Right lobe of liver (tissue), 6 donors: Measurements from ENCODE around the gene MYOZ3. TPM values are rescaled to one million over a fixed set of nuclear protein-coding genes. Genes with fewer than 3 reads are reported as not detected.
A peak's percentile ranks its signal among the peaks of the same experiment; 100 is the strongest.

Experiments used
- ATAC-seq, 4 donors: fragments of 200-7000 bp; cut with Tn5 transposase; one replicate each; pipeline ENCODE4 v1.9.1; 2020; ENCODE audit warnings: mild to moderate bottlenecking in 4 of 4, moderate library complexity in 4 of 4
- DNase-seq, 3 donors: peaks; one replicate each; pipeline ENCODE4 v3.0.0-alpha.2; 2020
- H3K27ac ChIP-seq, 3 donors: fragments of 200-600 bp; one replicate each; pipeline ENCODE4 v1.8.0; 2022
- H3K27me3 ChIP-seq, 2 donors: fragments of 200-600 bp; one replicate each; pipeline ENCODE4 v1.8.0; 2022
- H3K36me3 ChIP-seq, 4 donors: fragments of 200-600 bp; sonication (generic) in 1 of 4; one replicate each; pipeline versions ENCODE4 v1.5.1 to v1.8.0; 2017 to 2022; ENCODE audit warnings: control low read depth in 1 of 4
- H3K4me1 ChIP-seq, 4 donors: fragments of 200-600 bp; sonication (generic) in 1 of 4; one replicate each; pipeline versions ENCODE4 v1.5.1 to v1.8.0; 2017 to 2022; ENCODE audit warnings: control low read depth in 1 of 4
- H3K4me3 ChIP-seq, 3 donors: fragments of 200-600 bp; one replicate each; pipeline ENCODE4 v1.8.0; 2022
- H3K9me3 ChIP-seq, 4 donors: fragments of 200-600 bp; sonication (generic) in 1 of 4; one replicate each; pipeline versions ENCODE4 v1.5.1 to v1.8.0; 2017 to 2022; ENCODE audit warnings: control low read depth in 1 of 4
- POLR2A ChIP-seq: fragments of 450-650 bp; IDR thresholded peaks from one replicate; pipeline ENCODE4 v1.6.1; 2017; ENCODE audit warnings: antibody characterized with exemption, mild to moderate bottlenecking
- WGBS: methylation state at CpG from one replicate; pipeline ENCODE4 v1.1.6; 2018; ENCODE audit warnings: low coverage, low lambda C conversion rate; ENCODE audit not compliant: insufficient coverage; ENCODE audit errors: missing lambda C conversion rate; 5-methylcytosine and 5-hydroxymethylcytosine counted together
- intact Hi-C, 2 donors: fragments of 100-400 bp; cut with DNase I; formaldehyde crosslinking; loops; one replicate each; pipeline versions ENCODE4 v1.11.2 to v1.14.1; 2022
- total RNA-seq, 6 experiments: library from RNA; depleted of rRNA in 2 of 6; stranded (reverse); fragments of >200 nt in 2 of 6; fragmentation: NEBNext Ultra II Directional in 3 of 6; extraction: Animal tissue kit (Norgen Biotek cat#: 25700) in 3 of 6; gene quantifications; one replicate each; pipeline versions ENCODE4 v1.1.0 to v1.2.4, GENCODE V29; 2016 to 2023
- TF ChIP-seq, protein P1 (sequence below), 4 donors: fragments of 200-600 bp in 3 of 4; fragments of 450-650 bp in 1 of 4; IDR thresholded peaks; one replicate each; pipeline versions ENCODE4 v1.5.1 to v1.8.0; 2016 to 2022; ENCODE audit warnings: antibody characterized with exemption in 4 of 4, mild to moderate bottlenecking in 2 of 4
- donor health status: DM: no; HTN: yes; CAD: no.
- donor health status: DM: no; HTN: no; CAD: no.
- donor health status: DM: no; HTN: no; CAD: no.
- donor health status: DM: no; HTN: yes; CAD: no.
- donor health status: DM: no; HTN: yes; CAD: no.

MYOZ3 gene
- total RNA-seq, 6 experiments from 2014 or later: 0.09 to 0.25 (median 0.12) TPM; not detected in 3

DNA sequence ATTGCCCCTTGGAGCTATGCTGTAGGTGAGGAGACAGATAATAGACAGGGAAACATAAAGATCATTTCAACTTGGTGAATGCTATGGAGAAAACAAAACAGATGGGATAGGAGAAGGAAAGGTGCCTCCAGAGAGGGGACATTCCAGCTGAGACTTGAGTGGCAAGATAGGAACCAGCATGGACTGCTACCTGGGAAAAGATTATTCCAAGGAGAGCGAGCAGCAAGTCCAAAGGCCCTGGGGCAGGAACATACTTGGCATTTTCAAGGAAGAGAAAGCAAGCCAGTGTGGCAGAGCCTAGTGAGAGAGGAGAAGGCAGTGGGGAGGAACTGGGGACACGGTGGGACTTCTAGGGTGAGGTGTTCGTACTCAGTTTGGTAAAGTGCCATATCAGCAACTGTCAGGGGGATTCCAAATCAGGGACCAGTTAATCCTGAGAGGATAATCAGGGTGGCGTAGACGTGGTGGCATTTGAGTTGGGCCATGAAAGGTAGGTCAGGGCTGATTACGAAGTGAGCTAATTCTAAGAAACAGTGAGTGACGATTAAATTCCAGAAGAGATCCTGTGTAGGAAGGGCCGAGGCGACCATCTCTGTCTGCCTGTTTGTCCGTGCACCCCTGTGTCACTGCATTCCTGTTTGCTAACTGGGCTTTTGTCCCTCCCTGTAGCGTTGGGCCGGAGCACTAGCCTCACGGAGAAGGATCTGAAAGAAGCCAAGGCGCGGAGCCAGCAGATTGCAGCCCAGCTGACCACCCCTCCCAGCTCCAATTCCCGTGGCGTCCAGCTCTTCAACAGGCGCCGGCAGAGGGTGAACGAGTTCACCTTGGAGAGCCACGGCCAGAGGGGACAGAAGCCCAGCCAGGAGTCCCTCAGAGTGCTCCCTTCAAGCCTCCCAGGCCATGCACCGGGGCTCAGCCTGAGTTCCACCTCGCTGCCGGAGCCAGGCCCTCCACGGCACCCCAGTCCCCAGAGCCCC is 13.5 kb upstream of the MYOZ3 start:
- WGBS: 86% methylated on average over 7 of the region's 25 CpGs
- intact Hi-C loops: loop anchor here in 1 of 2 donors (10.0 kb wide), 1 partner anchor 47 kb away; no protein-coding TSS in a partner anchor
- Histone ChIP-seq H3K27ac (no peak overlapping the region), H3K27me3 (no peaks in the 10 kb centered on the region), H3K4me3 (no peak overlapping the region), H3K9me3 (no peaks in the 10 kb centered on the region), H3K36me3 (peaks cover 5 to 40% (median 20%) of the 10 kb centered on the region in 4 donors), H3K4me1 (peaks cover 0 to 41% (median 17%) of the 10 kb centered on the region in 4 donors)
- ATAC-seq (peak in 3 of 4 donors; percentile 6 to 8 (median 7)), DNase-seq (peak in 2 of 3 donors; percentile 25 to 52)
- no peak for TF ChIP-seq POLR2A
- TF ChIP-seq, protein P1, sequence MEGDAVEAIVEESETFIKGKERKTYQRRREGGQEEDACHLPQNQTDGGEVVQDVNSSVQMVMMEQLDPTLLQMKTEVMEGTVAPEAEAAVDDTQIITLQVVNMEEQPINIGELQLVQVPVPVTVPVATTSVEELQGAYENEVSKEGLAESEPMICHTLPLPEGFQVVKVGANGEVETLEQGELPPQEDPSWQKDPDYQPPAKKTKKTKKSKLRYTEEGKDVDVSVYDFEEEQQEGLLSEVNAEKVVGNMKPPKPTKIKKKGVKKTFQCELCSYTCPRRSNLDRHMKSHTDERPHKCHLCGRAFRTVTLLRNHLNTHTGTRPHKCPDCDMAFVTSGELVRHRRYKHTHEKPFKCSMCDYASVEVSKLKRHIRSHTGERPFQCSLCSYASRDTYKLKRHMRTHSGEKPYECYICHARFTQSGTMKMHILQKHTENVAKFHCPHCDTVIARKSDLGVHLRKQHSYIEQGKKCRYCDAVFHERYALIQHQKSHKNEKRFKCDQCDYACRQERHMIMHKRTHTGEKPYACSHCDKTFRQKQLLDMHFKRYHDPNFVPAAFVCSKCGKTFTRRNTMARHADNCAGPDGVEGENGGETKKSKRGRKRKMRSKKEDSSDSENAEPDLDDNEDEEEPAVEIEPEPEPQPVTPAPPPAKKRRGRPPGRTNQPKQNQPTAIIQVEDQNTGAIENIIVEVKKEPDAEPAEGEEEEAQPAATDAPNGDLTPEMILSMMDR (IDR thresholded peaks at IDR 0.05): no peak

DNA sequence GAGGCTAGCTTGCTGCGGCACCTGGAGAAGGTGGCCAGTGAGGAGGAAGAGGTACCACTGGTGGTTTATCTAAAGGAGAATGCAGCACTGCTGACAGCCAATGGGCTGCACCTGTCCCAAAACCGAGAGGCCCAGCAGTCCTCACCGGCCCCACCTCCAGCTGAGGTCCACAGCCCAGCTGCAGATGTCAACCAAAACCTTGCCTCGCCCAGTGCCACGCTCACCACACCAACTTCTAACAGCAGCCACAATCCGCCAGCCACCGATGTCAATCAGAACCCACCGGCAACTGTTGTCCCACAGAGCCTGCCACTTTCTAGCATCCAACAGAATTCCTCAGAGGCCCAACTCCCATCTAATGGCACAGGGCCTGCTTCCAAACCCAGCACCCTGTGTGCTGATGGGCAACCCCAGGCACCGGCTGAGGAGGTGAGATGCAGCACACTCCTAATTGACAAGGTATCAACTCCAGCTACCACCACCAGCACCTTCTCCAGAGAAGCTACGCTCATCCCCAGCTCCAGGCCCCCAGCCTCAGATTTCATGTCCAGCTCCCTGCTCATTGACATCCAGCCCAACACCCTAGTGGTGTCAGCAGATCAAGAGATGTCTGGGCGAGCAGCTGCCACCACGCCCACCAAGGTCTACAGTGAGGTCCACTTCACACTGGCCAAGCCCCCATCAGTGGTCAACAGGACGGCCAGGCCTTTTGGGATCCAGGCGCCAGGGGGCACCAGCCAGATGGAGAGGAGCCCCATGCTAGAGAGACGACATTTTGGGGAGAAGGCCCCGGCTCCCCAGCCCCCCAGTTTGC is 12.6 kb upstream of the MYOZ3 start:
- H3K36me3 ChIP-seq: peaks cover 5 to 40% (median 20%) of the 10 kb centered on the region in 4 donors

DNA sequence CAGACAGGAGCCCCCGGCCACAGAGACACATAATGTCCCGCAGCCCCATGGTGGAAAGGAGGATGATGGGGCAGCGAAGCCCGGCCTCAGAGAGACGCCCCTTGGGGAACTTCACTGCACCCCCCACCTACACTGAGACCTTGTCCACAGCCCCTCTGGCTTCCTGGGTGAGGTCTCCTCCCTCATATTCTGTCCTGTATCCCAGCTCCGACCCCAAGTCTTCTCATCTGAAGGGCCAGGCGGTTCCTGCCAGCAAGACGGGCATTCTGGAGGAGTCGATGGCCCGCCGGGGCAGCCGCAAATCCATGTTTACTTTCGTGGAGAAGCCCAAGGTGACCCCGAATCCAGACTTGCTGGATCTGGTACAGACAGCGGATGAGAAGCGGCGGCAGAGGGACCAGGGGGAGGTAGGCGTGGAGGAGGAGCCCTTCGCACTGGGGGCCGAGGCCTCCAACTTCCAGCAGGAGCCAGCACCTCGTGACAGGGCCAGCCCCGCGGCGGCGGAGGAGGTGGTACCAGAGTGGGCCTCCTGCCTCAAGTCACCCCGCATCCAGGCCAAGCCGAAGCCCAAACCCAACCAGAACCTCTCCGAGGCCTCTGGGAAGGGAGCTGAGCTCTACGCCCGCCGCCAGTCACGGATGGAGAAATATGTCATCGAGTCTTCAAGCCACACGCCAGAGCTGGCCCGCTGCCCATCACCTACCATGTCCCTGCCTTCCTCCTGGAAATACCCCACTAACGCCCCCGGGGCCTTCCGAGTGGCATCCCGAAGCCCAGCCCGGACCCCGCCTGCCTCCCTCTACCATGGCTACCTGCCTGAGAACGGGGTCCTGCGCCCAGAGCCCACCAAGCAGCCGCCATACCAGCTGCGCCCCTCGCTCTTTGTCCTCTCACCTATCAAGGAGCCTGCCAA is 11.7 kb upstream of the MYOZ3 start:
- peak in 2 of 3 donors; percentile 24 to 51 for DNase-seq
- intact Hi-C loops: loop anchor here (5.0 to 10.0 kb wide), 3 partner anchors 45 to 87 kb away; no protein-coding TSS in a partner anchor
- peaks cover 0 to 23% (median 7%) of the 10 kb centered on the region in 4 donors for H3K4me1 ChIP-seq
- 72% methylated on average over 8 of the region's 46 CpGs for WGBS
- ATAC-seq: no peak
- TF ChIP-seq, protein P1 (IDR thresholded peaks at IDR 0.05): no peak
- no peak for TF ChIP-seq POLR2A
- H3K9me3 ChIP-seq: no peaks in the 10 kb centered on the region
- H3K27me3 ChIP-seq: no peaks in the 10 kb centered on the region
- no peak overlapping the region for H3K27ac ChIP-seq
- H3K4me3 ChIP-seq: no peak overlapping the region
- H3K36me3 ChIP-seq: peaks cover 5 to 40% (median 20%) of the 10 kb centered on the region in 4 donors

More for the DNA sequence above, 12.6 kb upstream of the MYOZ3 start:
- Histone ChIP-seq H3K27ac (no peak overlapping the region), H3K9me3 (no peaks in the 10 kb centered on the region), H3K27me3 (no peaks in the 10 kb centered on the region), H3K4me3 (no peak overlapping the region), H3K4me1 (peaks cover 0 to 31% (median 13%) of the 10 kb centered on the region in 4 donors)
- DNase-seq (peak in 1 of 3 donors; percentile 15), ATAC-seq (no peak)
- TF ChIP-seq, protein P1 (IDR thresholded peaks at IDR 0.05): no peak
- TF ChIP-seq POLR2A: no peak
- intact Hi-C loops: loop anchor here in 1 of 2 donors (10.0 kb wide), 1 partner anchor 46 kb away; no protein-coding TSS in a partner anchor
- WGBS: 95% methylated on average over 6 of the region's 16 CpGs
